ENCODE results near the gene GSC. TPM values are rescaled to one million over a fixed set of nuclear protein-coding genes. Genes with fewer than 3 reads are reported as not detected.

The GSC gene
- total RNA-seq, 1 donor from 2014 or later = not detected

DNA sequence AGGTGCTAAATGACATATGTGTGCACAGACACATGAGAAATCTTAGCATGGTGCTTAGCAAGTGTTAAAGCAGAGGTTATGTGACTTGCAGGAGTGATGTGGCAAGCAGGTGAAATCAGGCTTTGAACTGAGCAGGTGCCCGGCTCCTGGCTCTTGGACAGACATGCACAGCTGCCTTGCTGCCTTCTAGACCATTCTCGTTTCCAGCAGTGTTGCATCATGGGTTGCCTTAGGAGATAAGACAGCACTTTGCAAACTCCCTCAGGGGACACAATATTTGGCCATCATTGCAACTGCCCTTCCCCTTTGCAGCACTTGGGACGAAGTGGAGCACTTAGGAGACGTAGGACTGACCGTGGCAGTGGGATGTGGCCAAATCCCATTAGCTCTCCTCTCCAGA, 17.2 kb upstream of the GSC start:
- Mint-ChIP-seq H3K27ac (no peak overlapping the region), H3K36me3 (ENCODE audit: insufficient read depth) (no peaks in the 10 kb centered on the region), H3K4me1 (ENCODE audit: low read depth) (no peaks in the 10 kb centered on the region), H3K27me3 (peaks cover 45% of the 10 kb centered on the region), H3K9me3 (ENCODE audit: low read depth) (peaks cover 4% of the 10 kb centered on the region), H3K4me3 (ENCODE audit: low read depth) (no peak overlapping the region)
- TF ChIP-seq CTCF (IDR thresholded peaks at IDR 0.05; ENCODE audit: unreplicated experiment) = no peak
- DNase-seq (ENCODE audit: low spot score, unreplicated experiment) = no peak

GRCh38 chr14:94780536-94781399, 10.9 kb upstream of the GSC start:
- Mint-ChIP-seq H3K27ac (no peak overlapping the region), H3K9me3 (ENCODE audit: low read depth) (no peaks in the 10 kb centered on the region), H3K27me3 (peaks cover 71% of the 10 kb centered on the region), H3K4me3 (ENCODE audit: low read depth) (no peak overlapping the region), H3K4me1 (ENCODE audit: low read depth) (no peaks in the 10 kb centered on the region), H3K36me3 (ENCODE audit: insufficient read depth) (no peaks in the 10 kb centered on the region)
- no peak for TF ChIP-seq CTCF (IDR thresholded peaks at IDR 0.05; ENCODE audit: unreplicated experiment)
- DNase-seq (ENCODE audit: low spot score, unreplicated experiment) = no peak

GRCh38 chr14:94779713-94780112, 9.8 kb upstream of the GSC start:
- H3K4me3 Mint-ChIP-seq (ENCODE audit: low read depth) = no peak overlapping the region
- no peaks in the 10 kb centered on the region for H3K4me1 Mint-ChIP-seq (ENCODE audit: low read depth)
- TF ChIP-seq CTCF (IDR thresholded peaks at IDR 0.05; ENCODE audit: unreplicated experiment) = no peak
- no peak overlapping the region for H3K27ac Mint-ChIP-seq
- no peak for DNase-seq (ENCODE audit: low spot score, unreplicated experiment)
- no peaks in the 10 kb centered on the region for H3K9me3 Mint-ChIP-seq (ENCODE audit: low read depth)
- H3K36me3 Mint-ChIP-seq (ENCODE audit: insufficient read depth) = no peaks in the 10 kb centered on the region
- peaks cover 75% of the 10 kb centered on the region for H3K27me3 Mint-ChIP-seq

DNA sequence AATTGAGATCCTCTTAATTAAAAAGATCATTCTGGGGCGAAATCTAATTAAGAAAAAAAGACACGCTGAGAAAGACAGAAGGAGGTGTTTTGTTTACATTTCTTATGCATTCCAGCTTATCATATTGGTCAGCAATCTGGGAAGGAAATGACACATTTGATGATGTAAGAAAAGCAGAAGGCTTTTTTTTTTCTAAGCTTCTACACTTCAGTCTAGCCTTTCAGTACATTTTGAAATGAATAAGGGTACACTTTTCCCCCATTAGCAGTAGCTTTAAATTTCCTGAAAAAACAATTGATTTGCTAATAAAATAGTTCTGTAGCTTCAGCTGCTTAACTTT, 5.9 kb upstream of the GSC start:
- no peak overlapping the region for H3K4me3 Mint-ChIP-seq (ENCODE audit: low read depth)
- no peak for TF ChIP-seq CTCF (IDR thresholded peaks at IDR 0.05; ENCODE audit: unreplicated experiment)
- H3K4me1 Mint-ChIP-seq (ENCODE audit: low read depth) = peaks cover 4% of the 10 kb centered on the region
- peaks cover 97% of the 10 kb centered on the region for H3K27me3 Mint-ChIP-seq
- no peak overlapping the region for H3K27ac Mint-ChIP-seq
- no peaks in the 10 kb centered on the region for H3K36me3 Mint-ChIP-seq (ENCODE audit: insufficient read depth)
- DNase-seq (ENCODE audit: low spot score, unreplicated experiment) = no peak
- no peaks in the 10 kb centered on the region for H3K9me3 Mint-ChIP-seq (ENCODE audit: low read depth)

GRCh38 chr14:94775091-94775870, 5.4 kb upstream of the GSC start:
- Mint-ChIP-seq H3K27me3 (peaks cover 97% of the 10 kb centered on the region), H3K27ac (no peak overlapping the region), H3K36me3 (ENCODE audit: insufficient read depth) (no peaks in the 10 kb centered on the region), H3K9me3 (ENCODE audit: low read depth) (no peaks in the 10 kb centered on the region), H3K4me3 (ENCODE audit: low read depth) (no peak overlapping the region), H3K4me1 (ENCODE audit: low read depth) (peaks cover 4% of the 10 kb centered on the region)
- no peak for TF ChIP-seq CTCF (IDR thresholded peaks at IDR 0.05; ENCODE audit: unreplicated experiment)
- no peak for DNase-seq (ENCODE audit: low spot score, unreplicated experiment)

All from progenitor cell of endocrine pancreas (in vitro differentiated cells).